Posterior cingulate gyrus (tissue), 11 donors: ENCODE results near the gene UBA1.

ENCODE experiments used
- DNase-seq, 10 donors: peaks; one replicate each; pipeline versions ENCODE4 v3.0.0 to v3.0.0-alpha.2; 2020 to 2021; ENCODE audit warnings: mixed read lengths in 3 of 10
- intact Hi-C: fragments of 100-400 bp; cut with DNase I; formaldehyde crosslinking; loops from one replicate; pipeline ENCODE4 v1.15.1; 2023

The UBA1 gene

GRCh38 chrX:47193475-47194193, at the start of gene UBA1:
Gene UBA1, plus strand, starts transcription at chrX:47193829. Its CDS starts 4,974 bp downstream, at chrX:47198803.
- intact Hi-C loops: loop anchor here (1.0 kb wide), 1 partner anchor 24 kb away; no protein-coding TSS in a partner anchor
- DNase-seq: peak; percentile 88 to 99 (median 96)

- intact Hi-C loops: no loop called here
Measured at GRCh38 chrX:47143894-47144625, 49.6 kb upstream of the UBA1 start.

GRCh38 chrX:47144626-47145394, 48.8 kb upstream of the UBA1 start, which contains the start of the genes NDUFB11 and RBM10:
Gene NDUFB11, minus strand, starts transcription at chrX:47144702. Its CDS starts 23 bp downstream, at chrX:47144679.
Gene RBM10, plus strand, starts transcription at chrX:47145221. Its CDS starts 2,261 bp downstream, at chrX:47147482.
- DNase-seq: peak; percentile 84 to 99 (median 90)
- intact Hi-C loops: no loop called here

More at GRCh38 chrX:47143894-47144625, 49.6 kb upstream of the UBA1 start:
- peak in 7 of 10 donors; percentile 9 to 79 (median 24) for DNase-seq

- no peak for DNase-seq
- intact Hi-C loops: no loop called here
Measured at GRCh38 chrX:47145395-47146120, 48.1 kb upstream of the UBA1 start.

GRCh38 chrX:47146121-47146935, 47.3 kb upstream of the UBA1 start:
- intact Hi-C loops: no loop called here
- no peak for DNase-seq

- intact Hi-C loops: no loop called here
Measured at GRCh38 chrX:47146936-47147859, 46.4 kb upstream of the UBA1 start.

GRCh38 chrX:47148946-47149345, 44.7 kb upstream of the UBA1 start:
- DNase-seq: no peak
- intact Hi-C loops: no loop called here

More at GRCh38 chrX:47146936-47147859, 46.4 kb upstream of the UBA1 start:
- DNase-seq: no peak

- no peak for DNase-seq
- intact Hi-C loops: no loop called here
Measured at GRCh38 chrX:47151435-47151834, 42.2 kb upstream of the UBA1 start.

GRCh38 chrX:47156611-47157520, 36.8 kb upstream of the UBA1 start:
- intact Hi-C loops: no loop called here
- DNase-seq: peak in 1 of 10 donors; percentile 65

- peak in 1 of 10 donors; percentile 63 for DNase-seq
- intact Hi-C loops: no loop called here
Measured at GRCh38 chrX:47158131-47158530, 35.5 kb upstream of the UBA1 start.

GRCh38 chrX:47158781-47159180, 34.8 kb upstream of the UBA1 start:
- intact Hi-C loops: no loop called here
- no peak for DNase-seq

- peak in 1 of 10 donors; percentile 12 for DNase-seq
Measured at GRCh38 chrX:47160781-47161180, 32.8 kb upstream of the UBA1 start.

GRCh38 chrX:47162927-47163583, 30.6 kb upstream of the UBA1 start:
- no peak for DNase-seq
- intact Hi-C loops: no loop called here

More at GRCh38 chrX:47160781-47161180, 32.8 kb upstream of the UBA1 start:
- intact Hi-C loops: no loop called here

- intact Hi-C loops: no loop called here
- DNase-seq: no peak
Measured at GRCh38 chrX:47164420-47164819, 29.2 kb upstream of the UBA1 start.

- intact Hi-C loops: no loop called here
- peak in 1 of 10 donors; percentile 18 for DNase-seq
Measured at GRCh38 chrX:47166126-47166525, 27.5 kb upstream of the UBA1 start.

- intact Hi-C loops: no loop called here
- peak in 2 of 10 donors; percentile 22 to 29 for DNase-seq
Measured at GRCh38 chrX:47168495-47169073, 25.0 kb upstream of the UBA1 start.
